Eye (tissue), 1 donor: Measurements from ENCODE around the gene CYP1A2.
"Not testable (repeated sequence)": the region's sequence is repeated elsewhere in the genome, so short reads cannot be mapped to it uniquely, and the experiment has no call there.

ENCODE experiments used
- DNase-seq: peaks from one replicate; pipeline ENCODE4 v3.0.0-alpha.2; 2015

CYP1A2 gene

GRCh38 chr15:74777769-74778598, 29.3 kb downstream of the CYP1A2 start:
- DNase-seq = no peak

- DNase-seq = no peak
Observed at GRCh38 chr15:74778599-74778970, 29.9 kb downstream of the CYP1A2 start.

- no peak for DNase-seq
Observed at GRCh38 chr15:74779162-74779648, 30.6 kb downstream of the CYP1A2 start.

- DNase-seq = no peak
Observed at GRCh38 chr15:74780523-74781430, 32.1 kb downstream of the CYP1A2 start.

DNA sequence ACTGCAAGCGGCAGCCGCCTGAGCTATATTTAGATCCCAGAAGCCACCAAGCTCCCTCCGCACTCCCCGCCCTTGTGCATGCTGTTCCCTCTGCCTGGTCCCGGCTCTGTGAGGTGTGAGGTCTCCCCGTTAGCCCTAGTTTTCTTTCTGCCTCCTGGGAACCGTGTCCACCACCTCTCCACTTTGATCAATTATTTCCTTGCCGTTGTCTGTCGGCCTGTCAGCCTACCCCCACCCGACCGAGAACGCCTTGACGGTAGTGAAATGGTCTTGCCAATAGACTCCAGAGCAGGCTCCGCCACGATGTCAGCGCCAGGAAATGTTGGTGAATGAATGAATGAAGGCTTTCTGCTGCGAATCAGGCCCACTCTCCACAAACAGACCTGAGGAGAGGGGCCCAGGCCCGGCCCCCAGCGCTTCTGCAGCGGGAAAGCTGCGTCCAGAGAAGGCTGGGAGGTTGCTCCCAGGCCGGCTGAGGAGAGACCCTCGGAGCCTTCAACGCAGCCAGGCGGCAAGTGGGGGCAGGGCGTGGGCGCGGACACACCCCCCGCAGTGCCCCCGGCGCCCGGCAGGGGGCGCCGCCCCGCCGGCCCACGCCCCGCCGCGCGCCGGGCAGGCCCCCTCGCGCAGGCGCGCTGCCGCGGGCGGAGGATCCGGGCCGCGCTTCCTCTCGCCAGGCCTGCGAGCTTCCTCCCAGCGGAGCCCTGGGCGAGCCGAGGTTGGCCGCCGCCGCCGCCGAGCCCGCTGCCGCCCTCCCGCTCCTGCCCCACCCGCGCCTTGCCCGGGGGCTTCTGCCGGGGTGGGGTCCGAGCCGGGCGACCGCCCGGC, 33.0 kb downstream of the CYP1A2 start, which contains the start of gene CSK:
TSS of gene CSK (plus strand) at position 650 of the 828 bp plus-strand sequence. CDS start 16,218 bp downstream, outside the sequence.
- DNase-seq = peak; percentile 88

DNA sequence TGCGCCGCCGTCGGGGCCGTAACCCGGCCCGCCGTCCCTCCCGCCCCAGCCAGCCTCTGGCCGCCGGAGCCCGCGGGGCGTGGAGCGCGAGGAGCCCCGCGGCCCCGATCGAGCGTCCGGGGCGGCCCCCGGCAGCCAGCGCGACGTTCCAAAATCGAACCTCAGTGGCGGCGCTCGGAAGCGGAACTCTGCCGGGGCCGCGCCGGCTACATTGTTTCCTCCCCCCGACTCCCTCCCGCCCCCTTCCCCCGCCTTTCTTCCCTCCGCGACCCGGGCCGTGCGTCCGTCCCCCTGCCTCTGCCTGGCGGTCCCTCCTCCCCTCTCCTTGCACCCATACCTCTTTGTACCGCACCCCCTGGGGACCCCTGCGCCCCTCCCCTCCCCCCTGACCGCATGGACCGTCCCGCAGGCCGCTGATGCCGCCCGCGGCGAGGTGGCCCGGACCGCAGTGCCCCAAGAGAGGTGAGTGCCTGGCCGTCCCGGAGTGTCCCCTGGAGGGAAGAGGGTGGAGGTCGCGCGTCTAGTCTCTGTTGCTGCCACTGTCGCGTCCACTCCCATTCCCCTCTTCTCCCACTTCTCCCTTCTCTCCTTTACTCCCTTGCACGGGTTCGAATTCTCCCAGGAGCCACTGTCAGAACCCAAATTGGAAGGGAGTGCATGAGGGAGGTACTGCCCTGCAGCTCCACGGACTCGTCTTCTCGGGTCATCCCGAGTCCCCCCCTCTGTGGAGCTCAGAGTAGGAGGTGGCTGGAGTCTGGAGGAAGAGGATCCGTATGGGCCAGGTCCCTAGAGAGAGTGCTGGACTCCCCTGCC, 33.8 kb downstream of the CYP1A2 start:
- DNase-seq = peak; percentile 51

DNA sequence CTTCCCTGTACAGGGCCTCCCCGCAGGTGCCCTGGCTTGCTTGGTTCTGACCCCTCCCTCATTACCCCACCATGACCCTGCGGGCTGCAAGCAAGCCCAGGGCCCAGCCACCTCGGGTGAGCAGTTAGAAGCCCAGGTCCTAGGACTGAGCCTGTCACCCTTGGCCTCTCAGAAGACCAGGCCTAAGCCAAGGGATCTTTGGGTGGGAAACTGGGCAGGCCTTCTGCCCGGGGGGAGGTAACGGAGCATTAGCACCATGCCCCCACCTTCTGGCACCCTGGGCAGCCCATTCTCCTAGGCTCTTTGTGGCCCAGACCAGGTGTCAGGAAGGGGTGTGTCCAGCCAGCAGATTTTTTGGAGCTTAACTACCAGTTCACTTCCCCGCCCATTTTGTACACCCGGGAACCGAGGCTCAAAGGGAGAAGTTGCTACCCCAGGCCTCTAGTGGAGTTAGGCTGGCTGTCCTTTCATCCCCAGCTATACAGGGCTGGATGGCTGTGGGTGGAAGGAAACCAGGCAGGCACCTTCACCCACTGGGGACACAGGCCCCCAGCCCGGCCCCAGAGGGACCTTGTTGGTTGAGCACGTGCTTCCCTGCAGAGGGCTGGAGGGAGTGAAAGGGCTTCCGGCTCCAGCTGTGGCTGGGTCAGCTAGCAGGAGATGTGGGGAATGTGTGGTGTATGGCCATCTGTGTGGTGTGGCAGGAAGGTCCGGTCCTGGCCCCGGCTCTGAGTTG, 34.6 kb downstream of the CYP1A2 start:
- DNase-seq = no peak

DNA sequence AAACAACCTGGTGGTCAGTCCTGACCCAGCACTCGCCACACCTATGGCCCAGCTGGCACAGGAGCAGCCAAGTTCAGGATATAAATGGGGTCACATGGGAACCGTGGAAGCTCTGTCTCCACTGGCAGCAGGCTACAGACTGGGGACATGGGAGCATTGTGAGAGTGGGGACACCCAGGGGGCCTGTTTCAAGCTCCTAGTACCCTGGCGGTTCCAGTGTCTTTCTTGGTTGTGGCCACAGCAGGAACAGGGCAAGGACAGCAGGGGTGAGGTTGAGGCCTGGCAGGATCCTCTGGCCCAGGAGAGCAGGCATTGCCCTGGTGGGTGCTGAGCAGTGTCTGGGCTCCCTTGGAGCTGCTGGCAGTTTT, 35.1 kb downstream of the CYP1A2 start:
- DNase-seq = no peak

GRCh38 chr15:74784426-74785193, 36.0 kb downstream of the CYP1A2 start:
- no peak for DNase-seq

GRCh38 chr15:74785194-74786032, 36.8 kb downstream of the CYP1A2 start:
- no peak for DNase-seq

GRCh38 chr15:74786081-74786480, 37.4 kb downstream of the CYP1A2 start:
- not testable (repeated sequence) for DNase-seq

DNA sequence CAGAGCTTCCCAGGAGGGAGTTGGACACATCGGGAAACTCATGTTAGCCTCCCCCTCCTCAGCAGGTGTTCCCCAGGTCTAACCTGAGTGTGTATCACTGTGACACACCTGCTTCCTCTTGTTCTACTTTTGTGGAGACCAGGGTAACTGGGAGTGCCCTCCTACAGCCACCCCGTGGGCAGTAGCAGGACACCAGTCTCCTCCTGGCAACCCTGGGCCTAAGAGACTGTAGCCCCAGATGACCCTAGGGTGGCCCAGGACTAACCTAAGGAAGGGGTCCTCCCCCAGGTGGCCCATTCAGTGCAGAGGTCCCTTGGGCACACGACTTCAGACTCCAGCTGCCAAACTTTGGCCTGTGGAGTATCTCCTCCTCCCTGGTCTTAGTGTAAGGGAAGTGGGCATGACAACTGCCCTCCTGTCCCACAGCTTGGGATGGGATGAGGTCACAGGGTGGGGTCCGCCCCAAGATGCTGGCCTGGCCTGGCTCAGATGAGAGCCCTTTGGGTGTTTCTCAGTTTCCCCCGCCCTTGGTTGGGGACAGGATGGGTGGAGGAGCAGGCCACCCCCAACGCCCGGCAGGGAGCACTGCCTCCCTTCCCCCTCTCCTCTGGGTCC, 38.0 kb downstream of the CYP1A2 start:
- DNase-seq = no peak

- DNase-seq = peak; percentile 68
Observed at GRCh38 chr15:74787251-74788041, 38.8 kb downstream of the CYP1A2 start.

DNA sequence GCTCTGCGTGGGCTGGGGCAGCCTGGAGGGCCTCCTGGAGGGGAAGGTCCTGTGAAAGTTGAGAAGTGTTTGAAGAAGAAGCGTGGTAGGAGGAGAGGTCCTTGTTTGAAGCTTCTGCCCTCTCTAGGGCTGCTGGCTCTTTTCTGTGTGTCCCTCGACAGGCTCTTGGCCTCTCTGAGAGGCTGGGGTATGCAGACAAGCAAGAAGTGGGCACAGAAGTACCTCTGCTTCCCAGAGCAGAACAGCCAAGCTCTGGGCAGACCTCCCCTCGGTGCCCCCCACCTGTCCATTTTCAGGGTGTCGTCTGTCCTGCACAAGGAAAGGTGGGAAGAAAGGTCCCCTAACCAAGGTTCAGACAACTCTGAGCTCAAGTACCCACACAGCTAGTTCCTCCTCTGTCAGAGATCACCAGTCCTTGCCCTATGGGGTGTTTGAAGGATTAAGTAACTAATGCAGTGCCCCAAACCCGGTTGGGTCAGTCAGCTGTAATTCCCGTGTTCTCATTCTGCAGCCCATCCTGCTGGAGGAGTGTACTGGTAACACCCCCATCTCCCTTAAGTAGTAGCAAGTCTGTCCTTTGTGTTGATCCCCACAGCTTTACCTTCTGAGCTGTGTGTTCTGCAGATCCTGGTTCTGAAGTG, 39.5 kb downstream of the CYP1A2 start:
- no peak for DNase-seq

- DNase-seq = no peak
Observed at GRCh38 chr15:74788683-74789151, 40.1 kb downstream of the CYP1A2 start.

GRCh38 chr15:74789171-74789631, 40.6 kb downstream of the CYP1A2 start:
- no peak for DNase-seq

DNA sequence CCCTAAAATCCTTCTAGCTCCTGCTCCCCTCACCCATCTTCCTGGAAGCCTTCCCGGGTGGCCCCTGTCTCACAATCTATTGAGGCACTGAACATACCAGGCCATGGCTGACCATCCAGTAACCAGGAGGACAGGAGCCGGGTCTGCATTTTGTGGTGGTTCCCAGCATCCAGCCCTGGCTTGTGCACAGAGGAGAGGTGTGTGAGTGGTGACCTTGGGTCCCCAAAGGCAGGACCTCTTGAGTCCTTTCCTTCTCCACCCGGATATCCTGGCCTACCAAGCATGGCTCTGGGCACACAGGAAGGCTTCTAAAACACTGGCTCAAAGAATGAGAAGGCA, 41.1 kb downstream of the CYP1A2 start:
- no peak for DNase-seq
